Measurements from ENCODE around the gene RPL31. TPM values are rescaled to one million over a fixed set of nuclear protein-coding genes. Genes with fewer than 3 reads are reported as not detected.

RPL31 gene
- total RNA-seq, 1 experiment from 2014 or later = 1,893 TPM

GRCh38 chr2:100954044-100954420 lies 48.1 kb upstream of the RPL31 start:
- Histone ChIP-seq H2AK5ac (ENCODE audit: insufficient read length, low read length) (no peak overlapping the region), H4K91ac (ENCODE audit: insufficient read length, low read depth, low read length) (no peak overlapping the region), H3K4ac (ENCODE audit: low read depth, low read length) (no peak overlapping the region), H3T11ph (ENCODE audit: low read length) (no peak overlapping the region), H3K9me3 (ENCODE audit: control insufficient read depth, low read depth, low read length) (no peaks in the 10 kb centered on the region), H3K23ac (ENCODE audit: insufficient read length, low read depth, low read length) (no peak overlapping the region), H3K4me2 (ENCODE audit: insufficient read depth, insufficient read length, low read length) (no peak overlapping the region), H3K79me1 (ENCODE audit: insufficient read depth, low read depth, low read length, poor library complexity, severe bottlenecking) (no peaks in the 10 kb centered on the region), H2BK12ac (ENCODE audit: insufficient read length, low read depth, low read length) (no peak overlapping the region), H2AFZ (ENCODE audit: low read length) (no peak overlapping the region), H3K23me2 (ENCODE audit: insufficient read length, low read depth, low read length, poor library complexity, severe bottlenecking) (no peaks in the 10 kb centered on the region), H3K27me3 (ENCODE audit: insufficient read depth, low read length) (no peaks in the 10 kb centered on the region), H2BK120ac (ENCODE audit: low read depth, low read length, poor library complexity, severe bottlenecking) (no peak overlapping the region), H3K18ac (ENCODE audit: insufficient read length, low read depth, low read length) (no peak overlapping the region), H3K9ac (ENCODE audit: extremely low read depth, insufficient read length, low read length) (no peak overlapping the region), H3K14ac (ENCODE audit: insufficient read depth, low read length) (no peak overlapping the region), H4K8ac (replicated peaks; ENCODE audit: insufficient read length, low read depth, low read length) (no peak overlapping the region), H3K79me2 (ENCODE audit: insufficient read depth, low read length) (no peaks in the 10 kb centered on the region), H3K27ac (ENCODE audit: insufficient read length, low read depth, low read length) (no peak overlapping the region), H2BK20ac (ENCODE audit: low read depth, low read length, poor library complexity, severe bottlenecking) (no peak overlapping the region), H3K4me1 (ENCODE audit: insufficient read depth, low read length) (peaks cover 5% of the 10 kb centered on the region; the same call in 1 of the 2 replicates), H2BK15ac (ENCODE audit: low read depth, low read length) (no peak overlapping the region), H3K56ac (ENCODE audit: insufficient read length, low read depth, low read length) (no peak overlapping the region), H4K5ac (ENCODE audit: insufficient read length, low read depth, low read length) (no peak overlapping the region), H4K20me1 (ENCODE audit: control insufficient read depth, insufficient read depth, insufficient read length) (no peaks in the 10 kb centered on the region), H2BK5ac (ENCODE audit: insufficient read length, low read length) (no peak overlapping the region)
- no peaks in the 10 kb centered on the region; the same call in 1 of the 2 replicates for H3K27me3 Mint-ChIP-seq (ENCODE audit: low read depth)
- no peak overlapping the region for H3K4me3 Mint-ChIP-seq
- H3K4me1 Mint-ChIP-seq = peaks cover 31 to 33% of the 10 kb centered on the region in 2 experiments
- H3K9me3 Mint-ChIP-seq = no peaks in the 10 kb centered on the region
- DNase-seq = peak; percentile 39
- no peaks in the 10 kb centered on the region for H3K36me3 Mint-ChIP-seq (ENCODE audit: insufficient read depth in 1 of 3, low read depth in 3 of 3)
- no peak for TF ChIP-seq CTCF (conservative IDR thresholded peaks at IDR 0.05)
- WGBS (ENCODE audit: extremely low coverage, insufficient read length, low lambda C conversion rate) = no CpG with 5 or more reads among the region's 6 CpGs
- peak overlapping the region in 1 of 3 experiments; percentile 15; a peak in 1 of 7 replicates for H3K27ac Mint-ChIP-seq
